HepG2 (cell line): ENCODE data around the gene CRKL. TPM values are rescaled to one million over a fixed set of nuclear protein-coding genes. Genes with fewer than 3 reads are reported as not detected.

Source experiments
- FIP1L1 ChIP-seq: fragments of 200-400 bp; formaldehyde crosslinking; IDR thresholded peaks from 2 replicates; pipeline ENCODE4 v1.6.1; 2018; ENCODE audit warnings: low read depth, mild to moderate bottlenecking, low read length, moderate library complexity, borderline replicate concordance; ENCODE audit not compliant: insufficient read depth
- GATAD2A ChIP-seq: IDR thresholded peaks from 2 replicates; pipeline ENCODE4 v1.6.1; 2016
- GFI1 ChIP-seq: sonication (generic); formaldehyde crosslinking; IDR thresholded peaks from 2 replicates; pipeline ENCODE4 v1.5.0; 2020; ENCODE audit warnings: missing genetic modification reagents, mild to moderate bottlenecking, borderline replicate concordance
- ZNF251 ChIP-seq: sonication (generic); formaldehyde crosslinking; IDR thresholded peaks from 2 replicates; pipeline ENCODE4 v1.9.0; 2021; ENCODE audit warnings: mild to moderate bottlenecking, missing genetic modification reagents
- ZNF441 ChIP-seq: sonication (generic); formaldehyde crosslinking; IDR thresholded peaks from 2 replicates; pipeline ENCODE4 v1.7.0; 2021; ENCODE audit warnings: missing genetic modification reagents, borderline replicate concordance
- ZNF616 ChIP-seq: sonication (generic); formaldehyde crosslinking; IDR thresholded peaks from 2 replicates; pipeline ENCODE4 v1.5.0; 2020; ENCODE audit warnings: low read depth, mild to moderate bottlenecking, missing genetic modification reagents
- polyA plus RNA-seq, 8 experiments: library from polyadenylated mRNA; depleted of rRNA in 3 of 8; stranded (reverse) in 7 of 8; unstranded in 1 of 8; fragments of >200 nt; fragmentation: Illumina TruSeq in 4 of 8; extraction: Trizol in 4 of 8; gene quantifications; 2 replicates each; pipeline versions ENCODE4 v1.2.1 to v1.2.3, GENCODE V29; 2011 to 2016; ENCODE audit warnings: low read depth in 4 of 8, missing spikeins in 1 of 8, mixed read lengths in 1 of 8; ENCODE audit not compliant: insufficient read depth in 1 of 8
- total RNA-seq, 5 experiments: library from RNA; depleted of rRNA; stranded (reverse); fragments of >200 nt; fragmentation: Illumina TruSeq; extraction: Trizol; gene quantifications; 2 replicates each; pipeline ENCODE4 v1.2.3, GENCODE V29; 2016; ENCODE audit warnings: low read depth in 1 of 5
- TF ChIP-seq, protein P1 (sequence below): sonication (generic); formaldehyde crosslinking; IDR thresholded peaks from 2 replicates; pipeline ENCODE4 v1.8.1; 2023; ENCODE audit warnings: mild to moderate bottlenecking, missing genetic modification reagents
- TF ChIP-seq, protein P2 (sequence below): fragments of 450-650 bp; IDR thresholded peaks from 2 replicates; pipeline ENCODE4 v1.6.1; 2017; ENCODE audit warnings: mild to moderate bottlenecking
- TF ChIP-seq, protein P3 (sequence below): sonication (generic); formaldehyde crosslinking; IDR thresholded peaks from 2 replicates; pipeline ENCODE4 v1.4.0; 2020; ENCODE audit warnings: missing genetic modification reagents
- TF ChIP-seq, protein P4 (sequence below): sonication (generic); formaldehyde crosslinking; IDR thresholded peaks from 2 replicates; pipeline ENCODE4 v1.4.0; 2020; ENCODE audit warnings: mild to moderate bottlenecking, low read depth, missing genetic modification reagents

CRKL gene
- total and polyA plus RNA-seq, 2 of the 13 experiments (the other 11 are each of a cell fraction or from before 2014, with no cell fraction given) = 37.4 to 60.6 TPM

DNA sequence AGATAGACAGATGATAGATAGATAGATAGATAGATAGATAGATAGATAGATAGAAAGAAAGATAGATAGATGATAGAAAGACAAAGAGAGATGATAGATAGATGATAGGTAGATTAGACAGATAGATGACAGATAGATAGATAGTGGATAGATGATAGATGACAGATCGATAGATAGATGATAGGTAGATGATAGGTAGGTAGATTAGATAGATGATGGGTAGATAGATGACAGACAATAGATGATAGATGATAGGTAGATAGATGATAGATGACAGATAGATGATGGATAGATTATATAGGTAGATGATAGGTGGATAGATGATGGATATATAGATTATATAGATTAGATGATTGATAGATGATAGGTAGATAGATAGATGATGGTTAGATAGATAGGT, 69.2 kb downstream of the CRKL start (continued):
- TF ChIP-seq, protein P1, sequence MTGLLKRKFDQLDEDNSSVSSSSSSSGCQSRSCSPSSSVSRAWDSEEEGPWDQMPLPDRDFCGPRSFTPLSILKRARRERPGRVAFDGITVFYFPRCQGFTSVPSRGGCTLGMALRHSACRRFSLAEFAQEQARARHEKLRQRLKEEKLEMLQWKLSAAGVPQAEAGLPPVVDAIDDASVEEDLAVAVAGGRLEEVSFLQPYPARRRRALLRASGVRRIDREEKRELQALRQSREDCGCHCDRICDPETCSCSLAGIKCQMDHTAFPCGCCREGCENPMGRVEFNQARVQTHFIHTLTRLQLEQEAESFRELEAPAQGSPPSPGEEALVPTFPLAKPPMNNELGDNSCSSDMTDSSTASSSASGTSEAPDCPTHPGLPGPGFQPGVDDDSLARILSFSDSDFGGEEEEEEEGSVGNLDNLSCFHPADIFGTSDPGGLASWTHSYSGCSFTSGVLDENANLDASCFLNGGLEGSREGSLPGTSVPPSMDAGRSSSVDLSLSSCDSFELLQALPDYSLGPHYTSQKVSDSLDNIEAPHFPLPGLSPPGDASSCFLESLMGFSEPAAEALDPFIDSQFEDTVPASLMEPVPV (CRISPR knock-in tag) = no peak
- TF ChIP-seq ZNF251 = no peak
- no peak for TF ChIP-seq GATAD2A (CRISPR knock-in tag)
- TF ChIP-seq, protein P2, sequence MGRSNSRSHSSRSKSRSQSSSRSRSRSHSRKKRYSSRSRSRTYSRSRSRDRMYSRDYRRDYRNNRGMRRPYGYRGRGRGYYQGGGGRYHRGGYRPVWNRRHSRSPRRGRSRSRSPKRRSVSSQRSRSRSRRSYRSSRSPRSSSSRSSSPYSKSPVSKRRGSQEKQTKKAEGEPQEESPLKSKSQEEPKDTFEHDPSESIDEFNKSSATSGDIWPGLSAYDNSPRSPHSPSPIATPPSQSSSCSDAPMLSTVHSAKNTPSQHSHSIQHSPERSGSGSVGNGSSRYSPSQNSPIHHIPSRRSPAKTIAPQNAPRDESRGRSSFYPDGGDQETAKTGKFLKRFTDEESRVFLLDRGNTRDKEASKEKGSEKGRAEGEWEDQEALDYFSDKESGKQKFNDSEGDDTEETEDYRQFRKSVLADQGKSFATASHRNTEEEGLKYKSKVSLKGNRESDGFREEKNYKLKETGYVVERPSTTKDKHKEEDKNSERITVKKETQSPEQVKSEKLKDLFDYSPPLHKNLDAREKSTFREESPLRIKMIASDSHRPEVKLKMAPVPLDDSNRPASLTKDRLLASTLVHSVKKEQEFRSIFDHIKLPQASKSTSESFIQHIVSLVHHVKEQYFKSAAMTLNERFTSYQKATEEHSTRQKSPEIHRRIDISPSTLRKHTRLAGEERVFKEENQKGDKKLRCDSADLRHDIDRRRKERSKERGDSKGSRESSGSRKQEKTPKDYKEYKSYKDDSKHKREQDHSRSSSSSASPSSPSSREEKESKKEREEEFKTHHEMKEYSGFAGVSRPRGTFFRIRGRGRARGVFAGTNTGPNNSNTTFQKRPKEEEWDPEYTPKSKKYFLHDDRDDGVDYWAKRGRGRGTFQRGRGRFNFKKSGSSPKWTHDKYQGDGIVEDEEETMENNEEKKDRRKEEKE = no peak
- TF ChIP-seq, protein P3, sequence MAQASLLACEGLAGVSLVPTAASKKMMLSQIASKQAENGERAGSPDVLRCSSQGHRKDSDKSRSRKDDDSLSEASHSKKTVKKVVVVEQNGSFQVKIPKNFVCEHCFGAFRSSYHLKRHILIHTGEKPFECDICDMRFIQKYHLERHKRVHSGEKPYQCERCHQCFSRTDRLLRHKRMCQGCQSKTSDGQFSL (CRISPR knock-in tag) = no peak
- no peak for TF ChIP-seq ZNF616 (CRISPR knock-in tag)
- TF ChIP-seq, protein P4, sequence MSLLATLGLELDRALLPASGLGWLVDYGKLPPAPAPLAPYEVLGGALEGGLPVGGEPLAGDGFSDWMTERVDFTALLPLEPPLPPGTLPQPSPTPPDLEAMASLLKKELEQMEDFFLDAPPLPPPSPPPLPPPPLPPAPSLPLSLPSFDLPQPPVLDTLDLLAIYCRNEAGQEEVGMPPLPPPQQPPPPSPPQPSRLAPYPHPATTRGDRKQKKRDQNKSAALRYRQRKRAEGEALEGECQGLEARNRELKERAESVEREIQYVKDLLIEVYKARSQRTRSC (CRISPR knock-in tag) = no peak
- TF ChIP-seq ZNF441 (CRISPR knock-in tag) = no peak
- no peak for TF ChIP-seq GFI1 (CRISPR knock-in tag)
- TF ChIP-seq FIP1L1 = no peak
